GM18505 (cell line): Measurements from ENCODE around the gene APOL2.

ENCODE experiments used
- ATAC-seq: cut with Tn5 transposase; IDR thresholded peaks from one replicate; pipeline ENCODE4 v1.9.1; 2021; ENCODE audit not compliant: unreplicated experiment
- POLR2A ChIP-seq: IDR thresholded peaks from 4 replicates; pipeline ENCODE4 v1.6.1; 2011; ENCODE audit warnings: borderline replicate concordance; ENCODE audit not compliant: insufficient read depth, insufficient read length; ENCODE audit errors: extremely low read depth

APOL2 gene, protein sequence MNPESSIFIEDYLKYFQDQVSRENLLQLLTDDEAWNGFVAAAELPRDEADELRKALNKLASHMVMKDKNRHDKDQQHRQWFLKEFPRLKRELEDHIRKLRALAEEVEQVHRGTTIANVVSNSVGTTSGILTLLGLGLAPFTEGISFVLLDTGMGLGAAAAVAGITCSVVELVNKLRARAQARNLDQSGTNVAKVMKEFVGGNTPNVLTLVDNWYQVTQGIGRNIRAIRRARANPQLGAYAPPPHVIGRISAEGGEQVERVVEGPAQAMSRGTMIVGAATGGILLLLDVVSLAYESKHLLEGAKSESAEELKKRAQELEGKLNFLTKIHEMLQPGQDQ

DNA sequence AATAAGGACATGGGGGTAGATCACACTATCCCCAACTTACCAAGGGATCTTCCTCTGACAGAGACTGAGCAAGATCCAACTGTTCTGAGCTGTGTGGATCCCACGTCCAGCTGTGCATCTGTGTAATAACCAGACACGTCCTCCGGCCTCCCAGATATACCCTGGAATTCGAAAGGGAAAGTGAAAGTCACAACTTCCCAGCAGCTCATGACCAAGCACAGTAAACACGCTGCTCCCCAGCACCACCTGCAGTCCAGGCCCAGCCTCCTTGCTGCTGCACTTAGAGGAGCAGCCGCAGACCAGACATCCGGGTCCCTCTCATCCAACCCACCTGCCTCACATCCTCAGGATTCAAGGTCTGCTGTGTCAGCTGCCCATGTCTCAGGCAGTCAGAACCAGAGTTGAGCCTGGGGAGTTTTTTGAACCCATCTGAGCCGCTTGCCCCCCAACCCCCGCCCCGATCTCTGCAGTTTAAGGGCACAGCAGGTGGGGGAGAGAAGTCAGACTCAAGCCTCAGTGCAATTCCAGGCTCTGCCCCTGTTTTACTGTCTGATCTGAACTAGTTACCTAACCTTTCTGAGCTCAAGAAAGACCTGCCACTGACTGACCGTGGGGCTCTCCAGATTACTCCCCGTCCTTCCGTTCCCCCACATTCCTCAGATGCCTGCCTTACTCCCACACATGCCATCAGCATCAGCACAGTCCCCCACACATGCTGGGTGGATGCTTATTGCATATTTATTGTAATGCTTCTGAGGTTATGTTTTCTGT, at the start of gene APOL2:
APOL2 (minus strand) TSS at position 127 of the 771 bp plus-strand sequence. CDS start 6,365 bp downstream, outside the sequence.
- peak; percentile 86 for ATAC-seq
- TF ChIP-seq POLR2A, result peak; percentile 76

DNA sequence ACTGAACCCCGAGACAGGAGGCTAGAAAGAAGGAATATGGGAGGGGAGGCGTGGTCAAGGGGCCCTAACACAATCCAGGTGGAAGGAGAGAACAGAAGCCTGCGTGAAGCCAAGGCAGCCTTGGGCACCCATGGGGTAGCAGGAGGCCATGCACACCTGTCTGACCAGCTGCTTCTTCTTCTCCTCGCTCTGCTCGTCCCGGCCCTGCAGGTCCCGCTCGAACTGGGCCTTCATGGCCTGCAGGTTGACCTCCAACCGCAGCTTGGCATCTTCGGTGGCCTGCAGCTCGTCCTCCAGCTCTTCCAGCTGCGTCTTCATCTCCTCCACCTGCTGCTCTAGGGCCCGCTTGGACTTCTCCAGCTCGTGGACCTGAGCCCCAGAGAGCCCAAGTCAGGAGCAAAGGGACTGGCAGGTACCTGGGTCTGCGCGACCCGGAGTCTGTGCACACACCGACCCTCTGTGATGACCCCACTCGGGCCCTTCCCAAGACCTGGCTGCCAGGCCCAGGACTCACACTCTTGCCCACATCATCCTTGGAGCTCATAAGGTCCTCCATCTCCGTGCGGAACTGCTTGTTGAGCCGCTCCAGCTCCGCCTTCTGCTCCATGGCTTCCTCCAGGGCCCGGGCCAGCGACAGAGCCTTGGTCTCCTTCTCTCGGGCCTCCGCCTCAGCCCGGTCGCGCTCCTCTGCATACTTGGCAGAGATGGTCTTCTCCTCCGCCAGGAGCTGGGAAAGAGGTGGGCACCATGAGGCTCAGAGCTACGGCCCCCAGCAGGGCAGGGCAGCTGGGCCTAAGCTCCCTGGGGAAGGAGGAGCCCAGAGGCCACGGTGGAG, 49.5 kb upstream of the APOL2 start:
- TF ChIP-seq POLR2A, result peak; percentile 33
- no peak for ATAC-seq

DNA sequence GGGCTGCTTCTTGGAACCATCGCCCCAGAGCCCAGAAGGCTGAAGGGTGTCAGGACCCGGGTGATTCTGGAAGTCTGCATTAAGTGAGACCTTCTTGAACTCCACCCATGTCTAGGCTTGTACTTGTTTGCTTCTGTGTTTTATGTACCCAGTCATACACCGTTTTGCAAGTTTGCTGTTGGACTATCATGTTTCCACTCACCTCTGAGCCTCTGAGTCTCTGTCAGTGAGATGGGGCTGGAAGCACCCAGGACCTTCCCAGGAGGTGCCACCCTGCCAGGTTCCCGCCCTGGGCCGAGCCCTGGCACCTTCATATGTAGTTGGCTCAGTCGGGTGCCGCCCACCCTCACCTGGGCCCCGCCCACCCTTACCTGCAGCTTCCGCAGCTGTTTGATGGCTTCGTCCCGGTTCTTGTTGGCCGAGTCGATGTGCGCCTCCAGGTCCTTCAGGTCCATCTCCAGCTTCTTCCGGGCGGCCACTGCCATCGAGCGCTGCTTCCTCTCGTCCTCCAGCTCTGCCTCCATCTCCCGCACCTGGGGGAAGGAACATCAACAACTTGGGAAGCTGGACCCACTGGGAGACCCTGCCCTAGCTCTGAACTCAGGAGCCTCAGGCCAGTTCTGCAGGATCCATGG, 48.7 kb upstream of the APOL2 start:
- ATAC-seq, result no peak
- TF ChIP-seq POLR2A, result no peak

DNA sequence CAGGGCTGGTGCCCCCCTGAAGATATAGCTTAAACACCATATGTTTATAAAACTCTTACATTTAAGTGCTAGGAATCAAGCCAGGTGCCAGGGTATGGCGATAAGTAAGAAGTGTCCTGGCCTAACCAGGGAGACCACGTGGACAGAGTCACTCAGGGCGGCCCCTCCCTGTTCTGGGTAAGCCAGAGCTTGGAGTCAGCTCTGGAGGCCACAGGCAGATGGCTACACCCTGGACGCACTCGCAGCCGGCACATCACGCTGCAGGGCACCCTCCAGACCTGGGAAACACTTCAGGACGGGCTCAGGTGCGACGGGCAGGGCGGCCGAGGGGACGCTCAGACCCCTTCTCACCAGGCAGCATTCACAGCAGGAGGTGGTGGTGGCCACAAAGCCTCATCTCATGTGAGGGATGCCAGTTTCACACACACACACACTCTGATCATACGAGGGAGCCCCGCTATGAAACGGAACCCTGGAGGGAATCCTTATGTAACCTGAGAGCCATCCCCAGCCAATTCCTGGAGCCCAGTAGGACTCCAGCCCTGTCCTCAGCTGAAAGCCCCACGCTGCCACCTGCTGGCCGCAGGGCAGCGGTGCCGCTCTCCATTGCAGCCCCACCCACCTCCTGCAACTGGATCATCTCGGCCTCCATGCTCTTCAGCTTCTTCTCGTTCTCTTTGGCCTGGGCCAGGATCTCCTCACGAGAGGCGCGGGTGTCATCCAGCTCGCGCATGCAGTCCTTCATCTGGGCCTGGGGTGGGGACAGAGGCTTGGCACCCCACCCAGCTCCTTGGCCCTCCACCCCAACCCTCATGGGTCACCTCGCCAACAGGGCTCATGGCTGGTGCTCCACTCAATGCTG, 47.0 kb upstream of the APOL2 start:
- no peak for ATAC-seq
- peak; percentile 4 for TF ChIP-seq POLR2A

GRCh38 chr22:36285545-36285944, 46.2 kb upstream of the APOL2 start:
- ATAC-seq, result no peak
- TF ChIP-seq POLR2A, result no peak

- TF ChIP-seq POLR2A, result no peak
- no peak for ATAC-seq
Measured at GRCh38 chr22:36285017-36285416, 45.7 kb upstream of the APOL2 start.

DNA sequence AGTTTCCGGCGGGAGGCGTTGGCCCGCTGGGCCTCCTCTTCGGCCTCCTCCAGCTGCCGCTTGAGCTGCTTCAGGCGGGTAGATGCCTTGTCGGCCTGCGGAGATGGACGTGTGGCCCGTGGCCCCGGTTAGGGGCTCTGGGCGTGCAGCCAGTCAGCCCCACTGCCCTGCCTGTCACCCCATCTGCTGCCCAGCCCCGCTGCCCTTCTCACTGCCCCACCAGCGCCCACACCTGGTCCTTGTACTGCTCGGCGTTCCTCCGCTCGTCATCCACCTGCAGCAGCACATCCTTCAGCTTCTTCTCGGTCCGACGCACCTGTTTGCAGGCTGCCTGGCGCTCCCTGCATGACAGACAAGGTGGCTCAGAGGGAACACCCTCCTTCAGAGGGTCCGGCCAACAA, 44.8 kb upstream of the APOL2 start:
- TF ChIP-seq POLR2A, result no peak
- no peak for ATAC-seq

DNA sequence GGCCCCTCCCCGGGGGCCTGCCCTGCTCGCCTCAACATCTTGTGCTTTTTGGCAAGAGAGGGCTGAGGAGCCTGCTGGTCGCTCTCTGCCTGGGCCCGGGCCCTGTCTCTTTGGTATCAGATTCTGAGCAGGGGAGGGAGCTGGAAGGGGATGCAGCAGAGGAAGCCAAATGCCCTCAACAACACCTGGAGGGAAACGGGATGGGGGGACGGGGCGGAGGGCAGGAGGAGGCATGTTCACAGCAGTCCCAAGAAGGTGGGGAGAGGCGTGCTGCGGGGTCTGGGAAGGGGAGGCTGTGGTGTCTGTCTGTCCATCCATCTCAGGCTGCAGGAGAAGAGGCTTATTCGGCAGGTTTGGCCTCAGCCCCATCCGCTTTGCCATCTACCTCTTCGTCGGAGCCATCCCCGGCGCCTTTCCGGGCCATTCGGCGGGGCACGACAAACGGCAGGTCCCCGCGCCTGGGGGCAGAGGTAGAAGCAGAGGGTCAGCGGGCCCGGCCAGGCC, 43.1 kb upstream of the APOL2 start:
- no peak for TF ChIP-seq POLR2A
- no peak for ATAC-seq

GRCh38 chr22:36281781-36282327, 42.5 kb upstream of the APOL2 start:
- TF ChIP-seq POLR2A, result no peak
- no peak for ATAC-seq

DNA sequence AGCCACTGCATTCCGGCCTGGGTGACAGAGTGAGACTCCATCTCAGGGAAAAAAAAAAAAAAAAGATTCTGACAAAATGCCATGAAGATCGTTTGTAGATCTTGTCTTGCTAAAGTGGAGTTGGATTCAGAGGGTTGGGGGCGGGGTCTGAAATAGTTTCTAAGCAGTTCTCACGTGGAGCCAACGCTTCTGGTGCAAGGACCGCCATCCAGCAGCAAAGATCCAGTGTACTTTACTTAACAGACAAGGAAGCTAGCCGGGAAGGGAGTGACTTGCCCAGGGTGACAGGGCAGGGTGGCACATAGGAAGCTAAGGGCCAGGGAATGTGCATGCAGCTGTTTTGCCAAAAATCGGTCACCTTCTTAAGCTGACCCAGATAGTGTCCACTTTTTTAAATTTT, 41.1 kb upstream of the APOL2 start:
- no peak for TF ChIP-seq POLR2A
- no peak for ATAC-seq

DNA sequence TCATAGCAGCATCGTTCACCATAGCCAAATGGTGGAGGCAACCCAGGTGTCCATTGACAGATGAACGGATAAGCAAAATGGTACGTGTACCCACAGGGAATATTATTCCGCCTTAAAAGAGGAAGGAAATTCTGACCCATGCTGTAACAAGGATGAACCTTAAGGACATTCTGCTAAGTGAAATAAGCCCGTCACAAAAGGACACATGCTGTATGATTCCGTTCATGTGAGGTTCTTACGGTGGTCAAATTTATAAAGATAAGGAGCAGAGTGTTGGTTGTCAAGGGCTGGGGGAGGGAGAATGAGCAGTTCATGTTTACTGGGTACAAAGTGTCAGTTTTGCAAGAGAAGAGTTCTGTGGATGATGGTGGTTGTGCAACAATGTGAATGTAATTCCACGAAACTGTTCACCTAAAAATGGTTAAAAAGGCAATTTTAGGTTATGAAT, 39.9 kb upstream of the APOL2 start:
- ATAC-seq, result no peak
- no peak for TF ChIP-seq POLR2A
